Measurements from ENCODE around the gene TNNC1.

DNA sequence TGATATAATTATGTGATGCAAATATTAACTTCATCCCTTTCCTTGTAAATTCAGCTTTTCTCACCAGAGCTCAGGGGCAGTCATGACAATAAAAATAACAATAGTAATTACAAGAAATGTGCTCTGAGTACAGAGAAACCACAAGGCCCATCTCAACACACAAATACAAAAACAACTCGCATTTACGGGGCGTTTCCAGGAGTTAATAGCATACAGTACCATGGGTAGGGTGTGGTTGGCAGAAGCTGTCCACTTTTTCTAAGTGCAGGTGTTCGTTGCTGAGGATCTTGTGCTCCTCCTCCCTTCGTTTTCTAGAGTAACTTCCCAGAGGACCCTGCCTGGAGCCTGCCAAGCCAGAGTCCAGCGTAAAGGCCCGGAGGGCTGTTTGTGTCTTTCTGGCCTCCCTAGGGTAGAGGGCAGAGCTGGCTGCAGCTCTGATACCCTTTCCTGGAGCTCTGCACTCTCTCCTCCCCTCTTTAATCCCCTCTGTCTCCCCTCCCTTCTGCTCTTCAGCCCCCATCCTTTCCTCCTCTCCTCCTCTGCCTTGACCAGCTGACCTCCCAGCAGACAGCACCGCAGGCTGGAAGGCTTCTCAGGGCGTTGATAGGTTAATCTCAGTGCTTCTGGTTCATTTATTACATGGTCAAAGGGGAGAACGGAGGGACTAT, 20.4 kb downstream of the TNNC1 start:
- TF ChIP-seq, protein P1, sequence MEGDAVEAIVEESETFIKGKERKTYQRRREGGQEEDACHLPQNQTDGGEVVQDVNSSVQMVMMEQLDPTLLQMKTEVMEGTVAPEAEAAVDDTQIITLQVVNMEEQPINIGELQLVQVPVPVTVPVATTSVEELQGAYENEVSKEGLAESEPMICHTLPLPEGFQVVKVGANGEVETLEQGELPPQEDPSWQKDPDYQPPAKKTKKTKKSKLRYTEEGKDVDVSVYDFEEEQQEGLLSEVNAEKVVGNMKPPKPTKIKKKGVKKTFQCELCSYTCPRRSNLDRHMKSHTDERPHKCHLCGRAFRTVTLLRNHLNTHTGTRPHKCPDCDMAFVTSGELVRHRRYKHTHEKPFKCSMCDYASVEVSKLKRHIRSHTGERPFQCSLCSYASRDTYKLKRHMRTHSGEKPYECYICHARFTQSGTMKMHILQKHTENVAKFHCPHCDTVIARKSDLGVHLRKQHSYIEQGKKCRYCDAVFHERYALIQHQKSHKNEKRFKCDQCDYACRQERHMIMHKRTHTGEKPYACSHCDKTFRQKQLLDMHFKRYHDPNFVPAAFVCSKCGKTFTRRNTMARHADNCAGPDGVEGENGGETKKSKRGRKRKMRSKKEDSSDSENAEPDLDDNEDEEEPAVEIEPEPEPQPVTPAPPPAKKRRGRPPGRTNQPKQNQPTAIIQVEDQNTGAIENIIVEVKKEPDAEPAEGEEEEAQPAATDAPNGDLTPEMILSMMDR (IDR thresholded peaks at IDR 0.05): no peak
- TF ChIP-seq POLR2A (IDR thresholded peaks at IDR 0.05): no peak

All from testis (tissue), 2 donors.